ENCODE data around the gene RFX2. TPM values are rescaled to one million over a fixed set of nuclear protein-coding genes. Genes with fewer than 3 reads are reported as not detected.

RFX2 gene
- total and polyA plus RNA-seq, 9 of the 15 experiments (the other 6 are each of a cell fraction or from before 2014, with no cell fraction given) = 3.6 to 18.7 (median 8.7) TPM

- TF ChIP-seq STAT6 (CRISPR knock-in tag; IDR thresholded peaks at IDR 0.05) (no peak), ZNF644 (tag; IDR thresholded peaks at IDR 0.05; ENCODE audit: low read depth) (no peak), SMAD1 (IDR thresholded peaks at IDR 0.05; ENCODE audit: low read depth, low read length, partially characterized antibody) (peak; percentile 34), ZNF766 (CRISPR knock-in tag; conservative IDR thresholded peaks at IDR 0.05) (peak; percentile 74), GTF2B (IDR thresholded peaks at IDR 0.05; ENCODE audit: extremely low read depth, insufficient read length) (no peak), ZNF274 (IDR thresholded peaks at IDR 0.05; ENCODE audit: borderline replicate concordance, low read depth, low read length) (no peak), STAT5A (IDR thresholded peaks at IDR 0.05; ENCODE audit: borderline replicate concordance, low read length) (peak; percentile 39; the same call in 1 of the 2 replicates), SMARCE1 (IDR thresholded peaks at IDR 0.05) (peak; percentile 76; the same call in 1 of the 2 replicates), SPI1 (IDR thresholded peaks at IDR 0.05; ENCODE audit: borderline replicate concordance, low read depth, low read length) (no peak), CBX2 (IDR thresholded peaks at IDR 0.05; ENCODE audit: insufficient read depth, low read length, poor library complexity, severe bottlenecking) (no peak), ZEB2 (IDR thresholded peaks at IDR 0.05) (0 out of 2 replicates have a peak, but pooled peaks have one; percentile 38), ZNF740 (CRISPR knock-in tag; IDR thresholded peaks at IDR 0.05) (no peak), ZNF740 (tag; IDR thresholded peaks at IDR 0.05) (peak in 1 of 2 experiments; percentile 56; a peak in 1 of 4 replicates), SP2 (IDR thresholded peaks at IDR 0.05; ENCODE audit: extremely low read depth, low read depth, low read length, poor library complexity, severe bottlenecking) (no peak), TAF15 (IDR thresholded peaks at IDR 0.05; ENCODE audit: low read depth, low read length) (no peak), DPF2 (IDR thresholded peaks at IDR 0.05) (peak; percentile 80), DEAF1 (CRISPR knock-in tag; IDR thresholded peaks at IDR 0.05) (no peak), CSDE1 (IDR thresholded peaks at IDR 0.05) (no peak), E2F6 (IDR thresholded peaks at IDR 0.05; ENCODE audit: borderline replicate concordance in 1 of 2, extremely low read depth in 1 of 2, insufficient read depth in 1 of 2, insufficient read length in 1 of 2, low read depth in 1 of 2, low read length in 1 of 2, poor library complexity in 1 of 2, severe bottlenecking in 1 of 2) (no peak), HDAC1 (IDR thresholded peaks at IDR 0.05) (0 out of 4 replicates have a peak, but pooled peaks of 1 of the 2 experiments have one; percentile 35), ZNF778 (CRISPR knock-in tag; IDR thresholded peaks at IDR 0.05) (no peak)
These were observed 44.5 kb downstream of the RFX2 start (continued) for GRCh38 chr19:6065685-6066374.
